H9 (cell line): ENCODE results near the gene PPIL6. TPM values are rescaled to one million over a fixed set of nuclear protein-coding genes. Genes with fewer than 3 reads are reported as not detected.
A peak's percentile ranks its signal among the peaks of the same experiment; 100 is the strongest.

Experiments used
- DNase-seq: peaks from one replicate; pipeline ENCODE4 v3.0.0-alpha.2; 2017
- H2AFZ ChIP-seq: one replicate; pipeline ENCODE4 v1.6.1; 2013; ENCODE audit warnings: mild to moderate bottlenecking, low read length, control low read depth, moderate library complexity
- H2AK5ac ChIP-seq: 2 replicates; pipeline ENCODE4 v1.6.1; 2013; ENCODE audit warnings: low read length, control low read depth, mixed read lengths; ENCODE audit not compliant: insufficient read length
- H2BK120ac ChIP-seq: one replicate; pipeline ENCODE4 v1.6.1; 2013; ENCODE audit warnings: low read depth, mild to moderate bottlenecking, low read length, control low read depth, inconsistent platforms; ENCODE audit not compliant: poor library complexity, severe bottlenecking
- H2BK12ac ChIP-seq: 2 replicates; pipeline ENCODE4 v1.6.1; 2013; ENCODE audit warnings: low read length, control low read depth, mixed read lengths, low read depth; ENCODE audit not compliant: insufficient read length
- H2BK15ac ChIP-seq: 2 replicates; pipeline ENCODE4 v1.6.1; 2013; ENCODE audit warnings: low read depth, low read length, control low read depth
- H2BK20ac ChIP-seq: one replicate; pipeline ENCODE4 v1.6.1; 2013; ENCODE audit warnings: low read depth, mild to moderate bottlenecking, low read length, control low read depth, inconsistent platforms; ENCODE audit not compliant: poor library complexity, severe bottlenecking
- H2BK5ac ChIP-seq: 2 replicates; pipeline ENCODE4 v1.6.1; 2013; ENCODE audit warnings: low read length, control low read depth, mixed read lengths; ENCODE audit not compliant: insufficient read length
- H3K14ac ChIP-seq: 2 replicates; pipeline ENCODE4 v1.6.1; 2013; ENCODE audit warnings: low read length, control low read depth; ENCODE audit not compliant: insufficient read depth
- H3K18ac ChIP-seq: 2 replicates; pipeline ENCODE4 v1.6.1; 2013; ENCODE audit warnings: low read depth, mild to moderate bottlenecking, mixed read lengths, low read length, control low read depth; ENCODE audit not compliant: insufficient read length
- H3K23ac ChIP-seq: 2 replicates; pipeline ENCODE4 v1.6.1; 2013; ENCODE audit warnings: low read length, control low read depth, mixed read lengths, low read depth; ENCODE audit not compliant: insufficient read length
- H3K23me2 ChIP-seq: 2 replicates; pipeline ENCODE4 v1.6.1; 2013; ENCODE audit warnings: low read depth, mild to moderate bottlenecking, mixed read lengths, low read length, control low read depth; ENCODE audit not compliant: insufficient read length, poor library complexity, severe bottlenecking
- H3K27ac ChIP-seq: 2 replicates; pipeline ENCODE4 v1.5.1; 2013; ENCODE audit warnings: low read length, control low read depth, mixed read lengths, low read depth; ENCODE audit not compliant: insufficient read length
- H3K27me3 ChIP-seq: 2 replicates; pipeline ENCODE4 v1.6.1; 2013; ENCODE audit warnings: low read length, control low read depth, inconsistent platforms; ENCODE audit not compliant: insufficient read depth
- H3K4ac ChIP-seq: 2 replicates; pipeline ENCODE4 v1.6.1; 2013; ENCODE audit warnings: low read depth, mild to moderate bottlenecking, control low read depth, inconsistent platforms, low read length, moderate library complexity
- H3K4me1 ChIP-seq: 2 replicates; pipeline ENCODE4 v1.6.1; 2013; ENCODE audit warnings: low read length, control low read depth, inconsistent platforms; ENCODE audit not compliant: insufficient read depth
- H3K4me2 ChIP-seq: 2 replicates; pipeline ENCODE4 v1.6.1; 2013; ENCODE audit warnings: low read length, control low read depth, mixed read lengths; ENCODE audit not compliant: insufficient read length, insufficient read depth
- H3K56ac ChIP-seq: 2 replicates; pipeline ENCODE4 v1.6.1; 2013; ENCODE audit warnings: low read depth, mild to moderate bottlenecking, mixed read lengths, low read length, control low read depth; ENCODE audit not compliant: insufficient read length
- H3K79me1 ChIP-seq: 2 replicates; pipeline ENCODE4 v1.6.1; 2013; ENCODE audit warnings: low read depth, mild to moderate bottlenecking, moderate library complexity, low read length, control low read depth, inconsistent platforms; ENCODE audit not compliant: insufficient read depth, poor library complexity, severe bottlenecking
- H3K79me2 ChIP-seq: 2 replicates; pipeline ENCODE4 v1.6.1; 2013; ENCODE audit warnings: low read length, control low read depth, inconsistent platforms; ENCODE audit not compliant: insufficient read depth
- H3K9ac ChIP-seq: 2 replicates; pipeline ENCODE4 v1.6.1; 2013; ENCODE audit warnings: low read length, control low read depth, mixed read lengths; ENCODE audit not compliant: insufficient read length; ENCODE audit errors: extremely low read depth
- H3K9me3 ChIP-seq: one replicate; pipeline ENCODE4 v1.6.1; 2013; ENCODE audit warnings: low read depth, low read length, inconsistent platforms; ENCODE audit not compliant: control insufficient read depth
- H3T11ph ChIP-seq: one replicate; pipeline ENCODE4 v1.6.1; 2013; ENCODE audit warnings: mild to moderate bottlenecking, low read length, control low read depth, inconsistent platforms
- H4K20me1 ChIP-seq: one replicate; pipeline ENCODE4 v1.6.1; 2013; ENCODE audit not compliant: control insufficient read depth, insufficient read length, insufficient read depth
- H4K5ac ChIP-seq: 2 replicates; pipeline ENCODE4 v1.6.1; 2013; ENCODE audit warnings: low read depth, mild to moderate bottlenecking, mixed read lengths, low read length, control low read depth; ENCODE audit not compliant: insufficient read length
- H4K8ac ChIP-seq: replicated peaks from 2 replicates; pipeline ENCODE4 v1.6.1; 2013; ENCODE audit warnings: low read length, control low read depth, mixed read lengths, low read depth; ENCODE audit not compliant: insufficient read length
- H4K91ac ChIP-seq: 2 replicates; pipeline ENCODE4 v1.6.1; 2013; ENCODE audit warnings: low read depth, mild to moderate bottlenecking, moderate library complexity, mixed read lengths, low read length, control low read depth; ENCODE audit not compliant: insufficient read length
- H3K27ac Mint-ChIP-seq, 3 experiments: 2 replicates in 2 of 3; 3 replicates in 1 of 3; pipeline ENCODE4 v1.8.0; 2020 to 2021; ENCODE audit warnings: mixed read lengths in 3 of 3, mild to moderate bottlenecking in 1 of 3, moderate library complexity in 1 of 3
- H3K27me3 Mint-ChIP-seq: 2 replicates; pipeline ENCODE4 v1.8.0; 2021; ENCODE audit warnings: low read depth, mild to moderate bottlenecking, moderate library complexity, mixed read lengths
- H3K36me3 Mint-ChIP-seq, 3 experiments: 2 replicates in 2 of 3; 3 replicates in 1 of 3; pipeline ENCODE4 v1.8.0; 2020 to 2021; ENCODE audit warnings: low read depth in 3 of 3, mixed read lengths in 3 of 3; ENCODE audit not compliant: insufficient read depth in 1 of 3
- H3K4me1 Mint-ChIP-seq, 2 experiments: 2 replicates each; pipeline ENCODE4 v1.8.0; 2020; ENCODE audit warnings: mixed read lengths in 2 of 2
- H3K4me3 Mint-ChIP-seq, 2 experiments: 2 replicates in 1 of 2; 3 replicates in 1 of 2; pipeline ENCODE4 v1.8.0; 2020 to 2021; ENCODE audit warnings: mild to moderate bottlenecking in 2 of 2, mixed read lengths in 2 of 2, moderate library complexity in 1 of 2
- H3K9me3 Mint-ChIP-seq, 2 experiments: 2 replicates in 1 of 2; 3 replicates in 1 of 2; pipeline ENCODE4 v1.8.0; 2020; ENCODE audit warnings: mild to moderate bottlenecking in 2 of 2, mixed read lengths in 2 of 2, moderate library complexity in 1 of 2
- CTCF ChIP-seq: fragments of 200-600 bp; sonication (generic); conservative IDR thresholded peaks from 3 replicates; pipeline ENCODE4 v1.8.0; 2021; ENCODE audit warnings: antibody characterized with exemption, mild to moderate bottlenecking
- WGBS: extraction: QIAGEN DNeasy Blood & Tissue Kit; methylation state at CpG from one replicate; pipeline ENCODE4 v1.1.7; 2013; ENCODE audit warnings: missing lambda C conversion rate, low lambda C conversion rate, mixed read lengths; ENCODE audit not compliant: insufficient read length; ENCODE audit errors: extremely low coverage; 5-methylcytosine and 5-hydroxymethylcytosine counted together
- total RNA-seq: library from RNA; stranded (reverse); gene quantifications from 2 replicates; pipeline ENCODE4 v1.2.1, GENCODE V29; 2021

PPIL6 gene
- total RNA-seq, 1 experiment from 2014 or later: 1.0 TPM

GRCh38 chr6:109478222-109478805, 37.9 kb upstream of the PPIL6 start:
- Histone ChIP-seq H3K27me3 (no peaks in the 10 kb centered on the region), H3K23me2 (no peaks in the 10 kb centered on the region), H3K79me1 (peaks cover 2% of the 10 kb centered on the region), H4K5ac (no peak overlapping the region), H2BK5ac (no peak overlapping the region), H4K8ac (no peak overlapping the region), H3K9ac (peak overlapping the region; percentile 36), H3K18ac (no peak overlapping the region), H3T11ph (no peak overlapping the region), H3K4me1 (peaks cover 13% of the 10 kb centered on the region; the same call in 1 of the 2 replicates), H2AFZ (no peak overlapping the region), H2BK20ac (no peak overlapping the region), H3K23ac (no peak overlapping the region), H2BK15ac (no peak overlapping the region), H2BK120ac (no peak overlapping the region), H3K4me2 (no peak overlapping the region), H3K56ac (no peak overlapping the region), H4K91ac (no peak overlapping the region), H3K27ac (no peak overlapping the region), H3K79me2 (peaks cover 31% of the 10 kb centered on the region; the same call in 1 of the 2 replicates), H3K4ac (no peak overlapping the region), H2AK5ac (no peak overlapping the region), H2BK12ac (no peak overlapping the region), H3K14ac (no peak overlapping the region), H3K9me3 (no peaks in the 10 kb centered on the region), H4K20me1 (no peaks in the 10 kb centered on the region)
- TF ChIP-seq CTCF: no peak
- Mint-ChIP-seq H3K36me3 (peaks cover 34 to 83% (median 74%) of the 10 kb centered on the region in 3 experiments), H3K4me3 (peak overlapping the region; percentile 54 to 64), H3K9me3 (no peaks in the 10 kb centered on the region), H3K27ac (peak overlapping the region; percentile 81 to 90 (median 85); a peak in 6 of 7 replicates), H3K27me3 (no peaks in the 10 kb centered on the region), H3K4me1 (peaks cover 45% of the 10 kb centered on the region in 2 experiments)
- no CpG with 5 or more reads among the region's 9 CpGs for WGBS
- DNase-seq: no peak
